Activated CD4-positive, alpha-beta T cell treated with anti-CD3 and anti-CD28 coated beads, Interleukin-2, amount 10 ng/mL, durations not matched to agents 24 days and 14 days (primary cell): ENCODE results near the gene RCBTB1. TPM values are rescaled to one million over a fixed set of nuclear protein-coding genes. Genes with fewer than 3 reads are reported as not detected.

ENCODE experiments used
- DNase-seq: peaks from one replicate; pipeline ENCODE4 v3.0.0; 2022
- H3K27ac Mint-ChIP-seq: one replicate; pipeline ENCODE4 v1.8.0; 2022; ENCODE audit warnings: mild to moderate bottlenecking, mixed read lengths
- H3K27me3 Mint-ChIP-seq: one replicate; pipeline ENCODE4 v1.8.0; 2022; ENCODE audit warnings: mixed read lengths
- H3K36me3 Mint-ChIP-seq: one replicate; pipeline ENCODE4 v1.8.0; 2022; ENCODE audit warnings: low read depth, mild to moderate bottlenecking, mixed read lengths
- H3K4me1 Mint-ChIP-seq: one replicate; pipeline ENCODE4 v1.8.0; 2021; ENCODE audit warnings: mixed read lengths
- H3K4me3 Mint-ChIP-seq: one replicate; pipeline ENCODE4 v1.8.0; 2022; ENCODE audit warnings: mild to moderate bottlenecking, moderate library complexity, mixed read lengths
- H3K9me3 Mint-ChIP-seq: one replicate; pipeline ENCODE4 v1.8.0; 2021; ENCODE audit warnings: mixed read lengths
- intact Hi-C: fragments of 100-400 bp; cut with micrococcal nuclease; formaldehyde crosslinking; loops from one replicate; pipeline ENCODE4 v1.15.1; 2023
- total RNA-seq: library from RNA; stranded (reverse); gene quantifications from 2 replicates; pipeline ENCODE4 v1.2.3, GENCODE V29; 2022

RCBTB1 gene
- 14.8 and 16.2 TPM in 2 replicates for total RNA-seq

GRCh38 chr13:49585220-49586157, at the start of gene RCBTB1:
RCBTB1 (minus strand) TSS chr13:49585558; CDS start chr13:49567279, 18,279 bp downstream.
- no peaks in the 10 kb centered on the region for H3K9me3 Mint-ChIP-seq
- peak; percentile 92 for DNase-seq
- H3K36me3 Mint-ChIP-seq, result peaks cover 16% of the 10 kb centered on the region
- peaks cover 5% of the 10 kb centered on the region for H3K27me3 Mint-ChIP-seq
- H3K4me3 Mint-ChIP-seq, result peak within 1 kb of the TSS; percentile 90
- intact Hi-C loops, result loop anchor here (2.0 to 5.0 kb wide), 4 partner anchors 89 to 283 kb away; partner anchors contain the start of genes CAB39L, KPNA3 and SETDB2
- H3K4me1 Mint-ChIP-seq, result peaks cover 29% of the 10 kb centered on the region
- H3K27ac Mint-ChIP-seq, result peak within 1 kb of the TSS; percentile 79

GRCh38 chr13:49633710-49634109, 48.4 kb upstream of the RCBTB1 start:
- H3K27ac Mint-ChIP-seq, result no peak overlapping the region
- no peak overlapping the region for H3K4me3 Mint-ChIP-seq
- no peaks in the 10 kb centered on the region for H3K36me3 Mint-ChIP-seq
- H3K27me3 Mint-ChIP-seq, result no peaks in the 10 kb centered on the region
- intact Hi-C loops, result no loop called here
- DNase-seq, result no peak
- peaks cover 10% of the 10 kb centered on the region for H3K4me1 Mint-ChIP-seq
- no peaks in the 10 kb centered on the region for H3K9me3 Mint-ChIP-seq

- Mint-ChIP-seq H3K4me1 (peaks cover 19% of the 10 kb centered on the region), H3K36me3 (peaks cover 1% of the 10 kb centered on the region), H3K9me3 (no peaks in the 10 kb centered on the region), H3K27me3 (no peaks in the 10 kb centered on the region), H3K4me3 (no peak overlapping the region), H3K27ac (no peak overlapping the region)
- intact Hi-C loops, result no loop called here
- no peak for DNase-seq
Measured at GRCh38 chr13:49632156-49632555, 46.8 kb upstream of the RCBTB1 start.

GRCh38 chr13:49630580-49630979, 45.2 kb upstream of the RCBTB1 start:
- no peak for DNase-seq
- Mint-ChIP-seq H3K4me3 (no peak overlapping the region), H3K4me1 (peaks cover 19% of the 10 kb centered on the region), H3K36me3 (peaks cover 1% of the 10 kb centered on the region), H3K9me3 (no peaks in the 10 kb centered on the region), H3K27ac (no peak overlapping the region), H3K27me3 (no peaks in the 10 kb centered on the region)
- intact Hi-C loops, result no loop called here

GRCh38 chr13:49629947-49630346, 44.6 kb upstream of the RCBTB1 start:
- Mint-ChIP-seq H3K27ac (no peak overlapping the region), H3K9me3 (no peaks in the 10 kb centered on the region), H3K27me3 (no peaks in the 10 kb centered on the region), H3K36me3 (peaks cover 1% of the 10 kb centered on the region), H3K4me1 (peaks cover 19% of the 10 kb centered on the region), H3K4me3 (no peak overlapping the region)
- intact Hi-C loops, result no loop called here
- DNase-seq, result no peak

- no peak for DNase-seq
- Mint-ChIP-seq H3K9me3 (no peaks in the 10 kb centered on the region), H3K36me3 (peaks cover 1% of the 10 kb centered on the region), H3K4me1 (peaks cover 19% of the 10 kb centered on the region), H3K27ac (no peak overlapping the region), H3K27me3 (no peaks in the 10 kb centered on the region), H3K4me3 (peak overlapping the region; percentile 97)
- intact Hi-C loops, result no loop called here
Measured at GRCh38 chr13:49629196-49629938, 44.0 kb upstream of the RCBTB1 start.

GRCh38 chr13:49627831-49628652, 42.7 kb upstream of the RCBTB1 start, which contains the start of gene ARL11:
ARL11 (plus strand) TSS chr13:49628507; CDS start chr13:49630448, 1,941 bp downstream.
- peak; percentile 90 for DNase-seq
- Mint-ChIP-seq H3K27ac (peak within 1 kb of the TSS; percentile 86), H3K36me3 (peaks cover 1% of the 10 kb centered on the region), H3K27me3 (no peaks in the 10 kb centered on the region), H3K4me1 (peaks cover 17% of the 10 kb centered on the region), H3K9me3 (no peaks in the 10 kb centered on the region), H3K4me3 (peak within 1 kb of the TSS; percentile 97)
- intact Hi-C loops, result no loop called here

GRCh38 chr13:49625392-49626079, 40.2 kb upstream of the RCBTB1 start:
- DNase-seq, result no peak
- H3K4me1 Mint-ChIP-seq, result peaks cover 17% of the 10 kb centered on the region
- no peak overlapping the region for H3K4me3 Mint-ChIP-seq
- no peak overlapping the region for H3K27ac Mint-ChIP-seq
- intact Hi-C loops, result no loop called here
- H3K27me3 Mint-ChIP-seq, result peaks cover 2% of the 10 kb centered on the region
- peaks cover 1% of the 10 kb centered on the region for H3K36me3 Mint-ChIP-seq
- H3K9me3 Mint-ChIP-seq, result no peaks in the 10 kb centered on the region

GRCh38 chr13:49624229-49624628, 38.9 kb upstream of the RCBTB1 start:
- DNase-seq, result no peak
- Mint-ChIP-seq H3K36me3 (peaks cover 1% of the 10 kb centered on the region), H3K27ac (no peak overlapping the region), H3K27me3 (peaks cover 2% of the 10 kb centered on the region), H3K9me3 (no peaks in the 10 kb centered on the region), H3K4me3 (no peak overlapping the region), H3K4me1 (peaks cover 14% of the 10 kb centered on the region)
- intact Hi-C loops, result no loop called here

- Mint-ChIP-seq H3K4me3 (no peak overlapping the region), H3K27me3 (peaks cover 2% of the 10 kb centered on the region), H3K9me3 (no peaks in the 10 kb centered on the region), H3K27ac (no peak overlapping the region), H3K4me1 (no peaks in the 10 kb centered on the region), H3K36me3 (no peaks in the 10 kb centered on the region)
- intact Hi-C loops, result no loop called here
- DNase-seq, result no peak
Measured at GRCh38 chr13:49622174-49622946, 37.0 kb upstream of the RCBTB1 start.

- no peak overlapping the region for H3K4me3 Mint-ChIP-seq
- no peaks in the 10 kb centered on the region for H3K4me1 Mint-ChIP-seq
- intact Hi-C loops, result no loop called here
- H3K27ac Mint-ChIP-seq, result no peak overlapping the region
- DNase-seq, result no peak
- H3K27me3 Mint-ChIP-seq, result peaks cover 2% of the 10 kb centered on the region
- H3K36me3 Mint-ChIP-seq, result no peaks in the 10 kb centered on the region
- H3K9me3 Mint-ChIP-seq, result no peaks in the 10 kb centered on the region
Measured at GRCh38 chr13:49620170-49620621, 34.8 kb upstream of the RCBTB1 start.

- Mint-ChIP-seq H3K36me3 (no peaks in the 10 kb centered on the region), H3K4me1 (no peaks in the 10 kb centered on the region), H3K27ac (no peak overlapping the region), H3K4me3 (no peak overlapping the region), H3K9me3 (no peaks in the 10 kb centered on the region), H3K27me3 (peaks cover 2% of the 10 kb centered on the region)
- intact Hi-C loops, result no loop called here
- DNase-seq, result no peak
Measured at GRCh38 chr13:49616676-49617065, 31.3 kb upstream of the RCBTB1 start.
